GM12878 (cell line): ENCODE results near the gene ARHGEF38. TPM values are rescaled to one million over a fixed set of nuclear protein-coding genes. Genes with fewer than 3 reads are reported as not detected.

Experiments used
- ATAC-seq: fragments of 200-7000 bp; cut with Tn5 transposase; 3 replicates; pipeline ENCODE4 v1.9.1; 2020; ENCODE audit warnings: mild to moderate bottlenecking, moderate library complexity
- BruUV-seq: library from RNA; stranded (reverse); fragments of 400-500 nt; replicated peaks from 2 replicates; lab custom pipeline; 2021; lab: Mats Ljungman, UMichigan
- CTCF ChIA-PET: fragments of 300-600 bp; sonication (Branson Sonifier 250); formaldehyde crosslinking; extraction: SDS; loops from one replicate; lab custom pipeline; 2021; ENCODE audit warnings: inconsistent platforms; lab: Yijun Ruan, JAX
- POLR2A ChIA-PET: fragments of 350-600 bp; formaldehyde crosslinking; extraction: SDS; loops from one replicate; lab custom pipeline; 2021; ENCODE audit warnings: inconsistent platforms; lab: Charles Lee
- RAD21 ChIA-PET: fragments of 300-600 bp; sonication (Branson Sonifier 250); formaldehyde crosslinking; loops from one replicate; lab custom pipeline; 2023; ENCODE audit warnings: antibody characterized with exemption; ENCODE audit not compliant: unreplicated experiment; lab: Charles Lee
- SMC1A ChIA-PET: fragments of 300-600 bp; sonication (Branson Sonifier 250); formaldehyde crosslinking; loops from one replicate; lab custom pipeline; 2023; ENCODE audit not compliant: unreplicated experiment, uncharacterized antibody; lab: Charles Lee
- DNase-seq: peaks from one replicate; pipeline ENCODE4 v3.0.0-alpha.2; 2011; ENCODE audit warnings: low read depth, low spot score
- FAIRE-seq: peaks from 3 replicates; lab custom pipeline; 2011; peaks lifted over from hg19 to GRCh38; lab: Jason Lieb, UNC
- H2AFZ ChIP-seq: 2 replicates; pipeline ENCODE4 v1.6.0; 2011; ENCODE audit warnings: low read depth, low read length, control low read depth; ENCODE audit not compliant: control insufficient read depth
- H3K27ac ChIP-seq: 2 replicates; pipeline ENCODE4 v1.5.1; 2011; ENCODE audit warnings: control low read depth; ENCODE audit not compliant: control insufficient read depth, insufficient read depth
- H3K27me3 ChIP-seq, 2 experiments: replicated peaks in 1 of 2; 2 replicates each; pipeline versions ENCODE4 v1.6.0 to v1.6.1; 2011; ENCODE audit warnings: low read length in 1 of 2; ENCODE audit not compliant: control insufficient read depth in 2 of 2, insufficient read depth in 2 of 2
- H3K36me3 ChIP-seq, 2 experiments: 2 replicates each; pipeline ENCODE4 v1.5.1; 2011; ENCODE audit warnings: low read length in 1 of 2; ENCODE audit not compliant: control insufficient read depth in 2 of 2, insufficient read depth in 2 of 2
- H3K4me1 ChIP-seq: 2 replicates; pipeline ENCODE4 v1.6.1; 2011; ENCODE audit warnings: mild to moderate bottlenecking, low read length, moderate library complexity, mixed read lengths; ENCODE audit not compliant: control insufficient read depth, insufficient read depth
- H3K4me2 ChIP-seq: 2 replicates; pipeline ENCODE4 v1.6.0; 2011; ENCODE audit warnings: control low read depth; ENCODE audit not compliant: control insufficient read depth, insufficient read depth
- H3K4me3 ChIP-seq: fragments of 200-600 bp; sonication (generic); 2 replicates; pipeline ENCODE4 v1.5.1; 2016
- H3K79me2 ChIP-seq: 2 replicates; pipeline ENCODE4 v1.6.0; 2011; ENCODE audit warnings: low read length; ENCODE audit not compliant: control insufficient read depth, insufficient read depth
- H3K9ac ChIP-seq: 2 replicates; pipeline ENCODE4 v1.8.0; 2011; ENCODE audit warnings: low read length, control low read depth, mixed read lengths; ENCODE audit not compliant: control insufficient read depth, insufficient read depth
- H3K9me3 ChIP-seq: replicated peaks from 3 replicates; pipeline ENCODE4 v1.5.1; 2011; ENCODE audit warnings: mild to moderate bottlenecking, low read length; ENCODE audit not compliant: control insufficient read depth, insufficient read depth
- H4K20me1 ChIP-seq: 2 replicates; pipeline ENCODE4 v1.6.0; 2011; ENCODE audit not compliant: control insufficient read depth, insufficient read depth
- CTCF ChIP-seq, 3 experiments: IDR thresholded peaks in 2 of 3; conservative IDR thresholded peaks in 1 of 3; 2 replicates each; pipeline ENCODE4 v1.5.1; 2011; ENCODE audit warnings: low read depth in 3 of 3, low read length in 3 of 3, mild to moderate bottlenecking in 3 of 3, control low read depth in 2 of 3, moderate library complexity in 2 of 3, inconsistent platforms in 1 of 3, mixed read lengths in 1 of 3; ENCODE audit not compliant: control insufficient read depth in 2 of 3, insufficient read depth in 1 of 3; ENCODE audit errors: extremely low read depth in 1 of 3
- IKZF1 ChIP-seq: fragments of 450-650 bp; conservative IDR thresholded peaks from 2 replicates; pipeline ENCODE4 v1.6.1; 2017; ENCODE audit warnings: antibody characterized with exemption, mild to moderate bottlenecking
- JUNB ChIP-seq: IDR thresholded peaks from 2 replicates; pipeline ENCODE4 v1.6.1; 2016; ENCODE audit warnings: antibody characterized with exemption, mild to moderate bottlenecking
- KDM1A ChIP-seq: fragments of 200-600 bp; sonication (generic); IDR thresholded peaks from 2 replicates; pipeline ENCODE4 v1.6.1; 2016; ENCODE audit warnings: borderline replicate concordance
- POU2F2 ChIP-seq: IDR thresholded peaks from 3 replicates; pipeline ENCODE4 v1.6.1; 2011; ENCODE audit warnings: low read depth, mild to moderate bottlenecking, low read length, borderline replicate concordance
- SP1 ChIP-seq: IDR thresholded peaks from one replicate; pipeline ENCODE4 v1.6.1; 2011; ENCODE audit warnings: low read depth, low read length
- TAF1 ChIP-seq: IDR thresholded peaks from 2 replicates; pipeline ENCODE4 v1.6.1; 2011; ENCODE audit warnings: mild to moderate bottlenecking, low read depth, low read length, borderline replicate concordance
- TBL1XR1 ChIP-seq: IDR thresholded peaks from 2 replicates; pipeline ENCODE4 v1.6.1; 2012; ENCODE audit warnings: low read depth, low read length, improper control_type of control experiment
- WRNIP1 ChIP-seq: IDR thresholded peaks from 2 replicates; pipeline ENCODE4 v1.6.1; 2011; ENCODE audit warnings: low read depth, low read length, improper control_type of control experiment, borderline replicate concordance
- ZNF207 ChIP-seq: fragments of 450-650 bp; IDR thresholded peaks from 2 replicates; pipeline ENCODE4 v1.6.1; 2014; ENCODE audit warnings: antibody characterized with exemption, mild to moderate bottlenecking, borderline replicate concordance
- ZNF592 ChIP-seq: fragments of 450-650 bp; IDR thresholded peaks from 2 replicates; pipeline ENCODE4 v1.6.1; 2017; ENCODE audit warnings: mild to moderate bottlenecking, moderate library complexity
- ZNF687 ChIP-seq: fragments of 450-650 bp; IDR thresholded peaks from 2 replicates; pipeline ENCODE4 v1.6.1; 2017; ENCODE audit warnings: mild to moderate bottlenecking, moderate library complexity
- WGBS: methylation state at CpG from one replicate; pipeline ENCODE4 v1.1.6; 2016; ENCODE audit warnings: low lambda C conversion rate; ENCODE audit not compliant: insufficient replicate concordance, insufficient coverage; ENCODE audit errors: missing lambda C conversion rate; 5-methylcytosine and 5-hydroxymethylcytosine counted together
- in situ Hi-C: fragments of 300-500 bp; cut with MboI; formaldehyde crosslinking; loops from 9 replicates; pipeline ENCODE4 v1.14.3; 2018; ENCODE audit warnings: mixed read lengths
- intact Hi-C: fragments of 100-400 bp; cut with micrococcal nuclease; formaldehyde crosslinking; loops from one replicate; pipeline ENCODE4 v1.14.2; 2022; ENCODE audit not compliant: unreplicated experiment
- polyA plus RNA-seq, 11 experiments: library from polyadenylated mRNA; depleted of rRNA in 4 of 11; unstranded in 6 of 11; stranded (reverse) in 5 of 11; fragments of >200 nt; fragmentation: Nextera tagmentation in 4 of 11; fragmentation: Illumina TruSeq in 1 of 11; extraction: Ambion mirVana in 4 of 11; extraction: Trizol in 1 of 11; gene quantifications; 1 replicate in 1 of 11; 2 replicates in 10 of 11; pipeline versions ENCODE4 v1.2.1 to v1.2.3, GENCODE V29; 2011 to 2016; ENCODE audit warnings: inconsistent platforms in 2 of 11, missing spikeins in 2 of 11, low read depth in 1 of 11
- total RNA-seq, 4 experiments: library from RNA; depleted of rRNA in 3 of 4; stranded (reverse); fragments of >200 nt in 3 of 4; fragmentation: Illumina TruSeq in 1 of 4; extraction: Trizol in 1 of 4; gene quantifications; 2 replicates each; pipeline versions ENCODE4 v1.2.1 to v1.2.3, GENCODE V29; 2013 to 2021

The ARHGEF38 gene
- total and polyA plus RNA-seq, 10 of the 15 experiments (the other 5 are each of a cell fraction or from before 2014, with no cell fraction given), result 0.01 to 1.1 (median 0.09) TPM; not detected in 2

- no peak for TF ChIP-seq ZNF592
Observed at GRCh38 chr4:105550641-105551040, 1.8 kb upstream of the ARHGEF38 start (continued).

DNA sequence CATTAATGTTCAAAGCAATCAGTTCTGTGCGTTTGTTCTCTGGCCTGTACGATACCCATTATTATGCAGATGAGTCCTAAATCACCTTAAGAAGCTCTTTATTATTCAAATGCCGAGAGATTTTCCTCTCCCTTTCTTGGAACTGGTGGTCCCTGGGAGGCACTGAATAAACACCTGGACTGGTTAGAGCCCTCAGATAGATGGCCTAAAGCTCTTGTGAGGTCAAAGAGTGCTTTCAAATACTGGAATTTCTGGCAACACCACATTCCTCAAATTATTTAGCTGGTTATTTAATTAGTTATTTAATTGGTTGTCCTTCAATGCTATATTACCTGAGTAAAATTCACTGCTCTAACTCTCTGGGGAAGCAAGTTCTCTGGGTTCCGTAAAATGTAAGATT lies 3.0 kb downstream of the ARHGEF38 start:
- Histone ChIP-seq H3K9ac (no peak overlapping the region), H3K27me3 (no peaks in the 10 kb centered on the region), H2AFZ (no peak overlapping the region), H3K4me3 (no peak overlapping the region), H3K36me3 (no peaks in the 10 kb centered on the region), H3K9me3 (no peaks in the 10 kb centered on the region), H4K20me1 (no peaks in the 10 kb centered on the region), H3K4me2 (no peak overlapping the region), H3K79me2 (no peaks in the 10 kb centered on the region), H3K27ac (no peak overlapping the region), H3K4me1 (no peaks in the 10 kb centered on the region)
- POLR2A ChIA-PET, result no interaction called here
- intact Hi-C loops, result no loop called here
- CTCF ChIA-PET, result interaction anchor here (0.6 to 2.4 kb wide), 2 partner anchors 10 to 1927 kb away, joined by 3 to 7 read pairs; no protein-coding TSS in a partner anchor
- no peak for FAIRE-seq
- TF ChIP-seq JUNB (no peak), KDM1A (no peak), TBL1XR1 (no peak), WRNIP1 (no peak), ZNF207 (no peak), IKZF1 (no peak), CTCF (IDR thresholded peaks at IDR 0.05 in 2 of 3, conservative IDR thresholded peaks at IDR 0.05 in 1 of 3; ENCODE audit: control insufficient read depth in 2 of 3, extremely low read depth in 1 of 3, insufficient read depth in 1 of 3, low read depth in 3 of 3, low read length in 3 of 3) (no peak), POU2F2 (no peak), ZNF687 (no peak), TAF1 (no peak), SP1 (no peak)
- no TSS peak for BruUV-seq
- DNase-seq, result no peak
- RAD21 ChIA-PET, result interaction anchor here (0.6 kb wide), 1 partner anchor 20 kb away, joined by 3 read pairs; no protein-coding TSS in a partner anchor
- WGBS, result 82% methylated on average over 4 of the region's 4 CpGs
- ATAC-seq, result no peak
- in situ Hi-C loops, result no loop called here
- SMC1A ChIA-PET, result interaction anchor here (0.8 to 3.8 kb wide), 2 partner anchors 11 to 32 kb away, joined by 3 to 12 read pairs; no protein-coding TSS in a partner anchor
